GM12873 (cell line): ENCODE results near the gene COQ10A.
A peak's percentile ranks its signal among the peaks of the same experiment; 100 is the strongest.

ENCODE experiments used
- TF ChIP-seq, protein P1 (sequence below): IDR thresholded peaks from 2 replicates; pipeline ENCODE4 v1.5.1; 2012; ENCODE audit warnings: low read depth, mild to moderate bottlenecking, moderate library complexity, low read length, control low read depth; ENCODE audit not compliant: insufficient read depth; ENCODE audit errors: missing control alignments

COQ10A gene

DNA sequence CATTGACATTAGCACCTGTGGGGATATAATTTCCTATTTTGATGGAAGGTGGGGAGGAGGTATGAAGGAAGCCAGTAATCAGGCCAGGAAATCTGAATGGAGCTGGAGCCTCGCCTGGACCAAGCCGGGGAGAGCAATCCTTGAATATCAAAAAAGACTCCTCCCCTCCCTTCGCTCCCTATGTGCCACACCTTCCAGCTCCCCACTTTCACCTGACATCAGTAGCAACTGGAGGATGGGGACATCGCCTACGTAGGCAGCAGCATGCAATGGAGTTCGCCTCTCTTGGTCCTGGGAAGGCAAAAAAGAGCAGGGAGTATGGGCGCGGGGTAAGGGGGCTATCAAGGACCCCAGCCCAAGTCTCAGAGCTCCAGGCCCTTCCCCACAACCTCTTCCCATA is 9.7 kb upstream of the COQ10A start:
- TF ChIP-seq, protein P1, sequence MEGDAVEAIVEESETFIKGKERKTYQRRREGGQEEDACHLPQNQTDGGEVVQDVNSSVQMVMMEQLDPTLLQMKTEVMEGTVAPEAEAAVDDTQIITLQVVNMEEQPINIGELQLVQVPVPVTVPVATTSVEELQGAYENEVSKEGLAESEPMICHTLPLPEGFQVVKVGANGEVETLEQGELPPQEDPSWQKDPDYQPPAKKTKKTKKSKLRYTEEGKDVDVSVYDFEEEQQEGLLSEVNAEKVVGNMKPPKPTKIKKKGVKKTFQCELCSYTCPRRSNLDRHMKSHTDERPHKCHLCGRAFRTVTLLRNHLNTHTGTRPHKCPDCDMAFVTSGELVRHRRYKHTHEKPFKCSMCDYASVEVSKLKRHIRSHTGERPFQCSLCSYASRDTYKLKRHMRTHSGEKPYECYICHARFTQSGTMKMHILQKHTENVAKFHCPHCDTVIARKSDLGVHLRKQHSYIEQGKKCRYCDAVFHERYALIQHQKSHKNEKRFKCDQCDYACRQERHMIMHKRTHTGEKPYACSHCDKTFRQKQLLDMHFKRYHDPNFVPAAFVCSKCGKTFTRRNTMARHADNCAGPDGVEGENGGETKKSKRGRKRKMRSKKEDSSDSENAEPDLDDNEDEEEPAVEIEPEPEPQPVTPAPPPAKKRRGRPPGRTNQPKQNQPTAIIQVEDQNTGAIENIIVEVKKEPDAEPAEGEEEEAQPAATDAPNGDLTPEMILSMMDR, result no peak

DNA sequence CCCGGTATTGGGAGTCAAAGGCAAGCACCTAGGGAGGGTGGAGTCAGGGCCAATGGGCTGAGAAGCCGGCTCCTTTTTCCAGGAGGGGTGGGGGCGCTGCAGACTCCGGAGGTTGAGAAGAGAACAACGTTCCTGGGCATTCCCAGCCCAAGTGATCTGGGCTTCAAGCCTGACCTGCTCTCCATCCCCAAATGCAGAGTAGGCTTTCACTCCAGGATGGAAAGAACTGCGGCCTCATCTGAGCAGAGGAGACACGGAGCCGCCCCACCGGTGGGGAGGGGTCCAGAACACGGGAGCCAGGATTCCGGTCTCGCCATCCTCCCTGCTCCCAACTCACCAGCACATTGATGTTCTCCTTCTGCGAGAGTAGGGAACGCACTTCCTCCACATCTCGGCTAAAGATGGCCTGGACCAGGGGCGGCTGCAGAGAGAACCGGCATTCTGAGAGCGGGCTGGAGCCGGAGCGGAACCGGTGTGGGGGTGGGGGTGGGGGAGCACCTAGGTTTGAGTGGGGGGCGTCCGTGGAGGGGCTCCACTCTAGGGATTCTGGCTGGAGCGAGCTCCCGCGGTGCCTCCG is 9.2 kb upstream of the COQ10A start:
- TF ChIP-seq, protein P1, result peak; percentile 14

DNA sequence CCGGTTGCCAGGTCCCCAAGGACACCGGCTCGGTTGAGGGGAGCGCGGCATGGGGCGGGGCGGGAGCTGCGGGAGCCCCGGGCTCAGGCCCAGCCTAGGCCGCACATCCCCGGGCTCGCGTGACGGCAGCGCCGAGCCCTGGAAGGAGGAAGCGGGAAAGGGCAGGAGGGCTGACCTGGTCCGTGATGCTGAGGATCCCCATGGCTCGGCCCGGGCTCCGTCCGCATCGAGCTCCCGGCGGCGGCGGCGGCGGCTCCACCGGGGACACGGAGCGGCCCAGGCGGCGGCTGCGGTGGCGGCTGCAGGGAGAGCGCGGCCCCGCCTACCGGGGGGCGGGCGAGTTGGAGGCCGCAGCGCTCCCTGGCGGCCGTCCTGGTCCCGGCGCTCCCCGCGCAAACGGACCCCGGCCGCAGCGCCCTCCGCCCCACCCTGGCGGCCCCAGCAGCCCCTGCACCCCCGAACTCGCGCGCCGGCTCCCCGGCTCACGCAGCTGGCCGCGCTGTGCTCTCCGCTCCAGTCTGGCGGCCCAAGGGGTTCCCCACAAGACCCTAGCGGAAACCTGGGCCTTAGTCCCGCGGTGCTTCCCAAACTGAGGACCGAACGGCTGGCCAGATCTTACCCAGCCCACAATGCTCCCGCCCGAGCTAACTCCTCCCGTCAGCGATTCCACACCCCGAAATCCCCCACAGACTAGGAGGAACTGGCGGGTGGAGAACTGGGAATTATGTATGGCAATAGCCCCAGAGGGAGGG is 8.5 kb upstream of the COQ10A start, which contains the start of gene ANKRD52:
Gene ANKRD52 (minus strand): TSS at position 317 of the 752 bp plus-strand sequence. CDS start 115 bp downstream, at position 202.
- TF ChIP-seq, protein P1, result peak; percentile 68

DNA sequence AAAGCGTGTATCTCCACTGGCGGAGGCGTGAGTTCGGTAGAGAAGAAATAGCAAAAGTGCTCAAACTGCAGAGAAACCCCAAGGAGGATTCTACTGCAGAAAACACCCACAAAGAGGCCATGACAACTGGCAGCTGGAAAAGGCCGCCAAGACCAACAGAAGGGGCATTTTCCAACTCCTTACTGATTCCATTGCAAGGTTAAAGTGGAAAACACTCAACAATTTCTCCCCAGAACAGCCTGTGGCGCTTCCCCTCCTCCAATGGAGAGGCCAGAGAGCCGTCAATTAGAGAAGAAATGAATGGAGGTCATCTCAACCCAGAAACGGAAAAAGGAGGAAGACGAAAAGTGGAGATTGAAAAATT is 7.9 kb upstream of the COQ10A start:
- TF ChIP-seq, protein P1, result no peak

DNA sequence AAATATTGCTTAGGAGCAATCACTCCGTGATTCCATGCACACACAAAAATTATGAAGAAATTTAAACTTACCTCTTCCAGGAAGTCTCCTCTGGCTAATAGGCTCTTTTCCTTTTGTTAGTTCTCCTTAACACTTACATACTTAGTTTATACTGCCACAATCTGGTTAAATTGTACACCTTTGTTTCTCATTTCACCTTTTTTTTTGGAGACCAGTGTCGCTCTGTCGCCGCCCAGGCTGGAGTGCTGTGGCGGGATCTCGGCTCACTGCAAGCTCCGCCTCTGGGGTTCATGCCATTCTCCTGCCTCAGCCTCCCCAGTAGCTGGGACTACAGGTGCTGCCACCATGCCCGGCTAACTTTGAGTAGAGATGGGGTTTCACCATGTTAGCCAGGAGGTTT is 6.4 kb upstream of the COQ10A start:
- TF ChIP-seq, protein P1, result no peak

DNA sequence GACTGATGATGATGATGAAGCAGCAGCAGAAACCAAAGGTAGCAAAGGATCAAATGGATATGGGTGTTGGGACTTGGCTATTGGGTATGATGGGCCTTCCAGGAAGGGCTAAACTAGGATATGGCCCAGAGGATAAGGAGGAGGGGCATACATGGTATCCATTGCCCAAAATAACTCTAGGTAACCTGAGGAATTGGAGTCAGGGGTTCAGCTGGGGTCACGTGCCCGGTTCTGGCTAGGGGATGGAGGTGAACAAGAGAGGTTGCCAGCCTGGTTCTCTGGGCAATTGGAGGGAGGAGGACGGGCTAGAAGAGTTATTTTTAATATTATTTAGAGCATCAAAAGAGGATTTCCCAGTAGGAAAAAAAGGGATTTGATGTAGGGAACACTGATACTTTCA is 5.8 kb upstream of the COQ10A start:
- TF ChIP-seq, protein P1, result no peak

DNA sequence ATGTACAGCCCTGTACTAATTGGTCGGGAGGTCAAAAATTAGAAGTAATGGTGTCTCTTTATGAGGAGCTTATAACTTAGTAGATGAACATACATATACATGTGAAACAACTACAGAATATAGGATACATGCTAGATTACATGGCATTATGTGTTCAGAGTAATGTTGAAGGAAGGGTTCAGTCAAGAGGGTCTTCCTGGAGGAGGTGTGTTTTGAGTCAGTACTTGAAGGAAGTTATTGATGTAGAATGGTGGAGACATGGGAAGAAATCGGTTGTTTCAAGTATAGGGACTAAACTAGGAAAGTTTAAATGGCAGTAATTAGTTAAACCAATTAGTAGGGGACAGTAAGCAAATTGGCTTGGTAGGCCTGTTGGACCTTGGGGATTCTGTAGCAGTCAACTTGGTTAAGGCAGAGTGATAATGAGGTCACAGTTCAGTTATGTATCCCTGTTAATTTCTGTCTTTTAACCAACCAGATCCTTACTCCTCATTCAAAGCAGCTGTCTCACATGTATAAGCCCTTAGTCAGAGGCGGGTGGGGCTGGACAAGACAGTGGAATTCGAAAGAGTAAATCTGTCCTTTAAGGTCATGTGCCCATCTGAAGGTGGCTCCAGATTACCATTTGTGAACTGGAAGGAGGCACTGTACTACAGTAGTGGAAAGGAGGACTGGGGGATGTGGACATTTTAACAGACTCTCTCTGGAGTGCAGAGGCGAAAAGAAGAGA is 5.1 kb upstream of the COQ10A start:
- TF ChIP-seq, protein P1, result no peak
